Left renal cortex interstitium (tissue), 4 donors: Measurements from ENCODE around the gene SNAPC4. TPM values are rescaled to one million over a fixed set of nuclear protein-coding genes. Genes with fewer than 3 reads are reported as not detected.

Experiments
- DNase-seq, 4 donors: peaks; one replicate each; pipeline ENCODE4 v3.0.0-alpha.2; 2013; ENCODE audit warnings: low read depth in 4 of 4, low spot score in 2 of 4, missing footprints in 1 of 4
- polyA plus RNA-seq, 4 donors: library from polyadenylated mRNA; unstranded; fragments of 120-200 nt; gene quantifications; one replicate each; pipeline ENCODE4 v1.2.1, GENCODE V29; 2013; ENCODE audit not compliant: insufficient read length in 4 of 4

The SNAPC4 gene
- polyA plus RNA-seq, 4 donors: 10.8 to 15.8 (median 13.2) TPM

DNA sequence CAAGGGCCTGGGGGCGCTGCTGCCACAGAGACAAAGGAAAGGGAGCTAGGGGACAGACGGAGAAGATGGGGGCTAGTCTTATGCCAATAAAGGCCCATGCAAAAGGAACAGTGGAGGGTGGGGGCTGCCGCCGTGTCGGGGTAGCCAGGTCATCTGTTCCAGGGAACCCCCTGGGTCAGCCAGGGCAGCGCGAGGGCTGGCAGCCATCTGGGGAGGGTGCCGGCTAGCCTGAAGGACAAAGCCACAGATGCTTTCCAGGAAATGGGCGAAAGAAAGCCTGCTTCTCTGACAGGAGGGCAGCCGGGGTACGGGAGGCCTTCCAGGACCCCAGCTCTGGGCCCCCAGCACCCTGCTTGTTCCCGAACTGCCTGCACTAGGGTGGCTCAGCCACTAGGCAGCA, 24.9 kb downstream of the SNAPC4 start:
- DNase-seq: no peak

GRCh38 chr9:136374183-136374575, 25.8 kb downstream of the SNAPC4 start:
- no peak for DNase-seq

GRCh38 chr9:136373300-136374182, 26.4 kb downstream of the SNAPC4 start, which contains the start of gene CARD9:
Gene CARD9, minus strand, starts transcription at chr9:136373669. Its CDS starts 1,591 bp downstream, at chr9:136372078.
- DNase-seq: no peak

- DNase-seq: peak in 1 of 4 donors; percentile 62
These were observed 27.2 kb downstream of the SNAPC4 start for GRCh38 chr9:136372561-136373299.

DNA sequence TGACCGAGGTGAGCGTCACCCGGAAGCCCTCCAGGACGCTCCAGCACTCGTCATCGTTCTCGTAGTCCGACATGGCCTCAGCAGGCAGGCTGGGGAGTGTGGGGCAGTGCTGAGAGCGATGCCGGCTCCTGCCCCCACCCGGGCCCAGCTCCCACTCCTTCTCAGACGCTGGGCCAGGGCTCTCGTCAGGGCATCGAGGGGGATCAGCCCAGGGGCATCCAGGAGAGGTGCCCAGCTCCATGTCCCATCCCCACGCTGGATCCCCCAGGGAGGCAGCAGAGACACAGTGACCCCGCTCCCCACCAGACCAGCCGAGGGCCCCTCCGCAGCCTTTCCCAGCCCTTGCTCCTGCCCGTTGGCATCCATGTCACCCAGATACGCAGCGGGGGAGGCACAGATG, 28.0 kb downstream of the SNAPC4 start:
- no peak for DNase-seq

- DNase-seq: no peak
These were observed 28.5 kb downstream of the SNAPC4 start for GRCh38 chr9:136371533-136371880.

GRCh38 chr9:136370687-136371532, 29.1 kb downstream of the SNAPC4 start:
- no peak for DNase-seq

- no peak for DNase-seq
These were observed 29.9 kb downstream of the SNAPC4 start for GRCh38 chr9:136370037-136370436.

DNA sequence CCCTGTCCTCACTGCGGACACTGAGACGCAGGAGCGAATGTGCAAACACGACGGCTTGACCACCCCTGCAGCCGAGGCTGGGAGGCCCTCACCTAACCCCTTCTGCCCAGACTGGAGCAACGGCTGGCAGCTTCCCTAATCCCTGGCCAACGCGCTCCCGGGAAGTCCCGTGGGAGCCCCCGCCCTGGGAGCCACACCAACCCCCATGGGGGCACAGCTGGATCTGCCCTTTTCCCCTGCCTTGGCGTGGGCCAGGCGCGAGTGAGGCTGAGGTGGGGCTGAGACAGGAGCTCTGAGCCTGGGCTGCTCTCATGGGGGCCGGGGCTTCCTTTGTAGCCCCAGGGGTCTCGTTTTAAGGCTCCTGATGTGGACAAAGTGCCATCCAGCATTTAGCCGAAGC, 31.8 kb downstream of the SNAPC4 start:
- no peak for DNase-seq

DNA sequence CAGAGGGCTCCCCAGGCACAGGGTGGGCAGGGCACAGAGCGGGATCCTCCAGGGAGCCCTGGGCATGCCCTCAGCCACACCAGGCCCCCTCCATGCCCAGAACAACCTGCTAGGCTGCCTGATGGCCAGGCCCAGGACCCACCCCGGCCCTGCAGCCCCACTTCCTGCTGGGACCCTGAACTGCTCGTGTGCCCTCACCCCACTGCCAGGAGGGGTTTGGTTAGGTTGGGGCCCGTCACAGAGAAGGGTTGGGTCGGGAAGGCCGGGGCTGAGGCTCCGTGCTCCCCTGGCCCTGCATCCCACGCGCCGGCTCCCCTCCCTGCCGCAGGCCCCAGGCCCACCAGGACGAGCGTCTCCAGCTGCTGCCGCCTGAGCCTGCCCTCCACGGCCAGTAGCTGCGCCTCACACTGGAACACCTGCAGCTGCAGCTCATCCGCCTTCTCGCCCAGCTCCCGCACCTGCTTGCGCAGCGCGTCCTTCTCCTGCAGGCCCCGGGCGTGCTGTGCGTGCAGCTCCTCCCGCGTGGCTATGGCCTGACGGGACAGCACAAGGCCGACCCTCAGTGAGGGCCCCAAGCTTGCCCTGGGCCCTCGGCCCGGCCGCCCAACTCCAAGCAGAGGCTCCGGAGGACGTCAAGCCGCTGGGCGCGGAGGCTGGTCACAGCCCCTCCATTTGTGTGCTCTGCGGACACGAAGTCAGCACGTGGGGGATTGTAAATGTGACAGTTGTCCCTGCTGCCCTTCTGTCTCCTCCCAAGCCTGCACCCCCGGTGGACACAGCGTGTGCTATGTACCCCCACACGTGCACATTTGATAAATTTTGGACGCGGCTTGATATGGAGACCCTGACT, 32.4 kb downstream of the SNAPC4 start:
- no peak for DNase-seq

GRCh38 chr9:136366826-136367225, 33.1 kb downstream of the SNAPC4 start:
- DNase-seq: no peak

- no peak for DNase-seq
These were observed 34.2 kb downstream of the SNAPC4 start for GRCh38 chr9:136365775-136366222.

DNA sequence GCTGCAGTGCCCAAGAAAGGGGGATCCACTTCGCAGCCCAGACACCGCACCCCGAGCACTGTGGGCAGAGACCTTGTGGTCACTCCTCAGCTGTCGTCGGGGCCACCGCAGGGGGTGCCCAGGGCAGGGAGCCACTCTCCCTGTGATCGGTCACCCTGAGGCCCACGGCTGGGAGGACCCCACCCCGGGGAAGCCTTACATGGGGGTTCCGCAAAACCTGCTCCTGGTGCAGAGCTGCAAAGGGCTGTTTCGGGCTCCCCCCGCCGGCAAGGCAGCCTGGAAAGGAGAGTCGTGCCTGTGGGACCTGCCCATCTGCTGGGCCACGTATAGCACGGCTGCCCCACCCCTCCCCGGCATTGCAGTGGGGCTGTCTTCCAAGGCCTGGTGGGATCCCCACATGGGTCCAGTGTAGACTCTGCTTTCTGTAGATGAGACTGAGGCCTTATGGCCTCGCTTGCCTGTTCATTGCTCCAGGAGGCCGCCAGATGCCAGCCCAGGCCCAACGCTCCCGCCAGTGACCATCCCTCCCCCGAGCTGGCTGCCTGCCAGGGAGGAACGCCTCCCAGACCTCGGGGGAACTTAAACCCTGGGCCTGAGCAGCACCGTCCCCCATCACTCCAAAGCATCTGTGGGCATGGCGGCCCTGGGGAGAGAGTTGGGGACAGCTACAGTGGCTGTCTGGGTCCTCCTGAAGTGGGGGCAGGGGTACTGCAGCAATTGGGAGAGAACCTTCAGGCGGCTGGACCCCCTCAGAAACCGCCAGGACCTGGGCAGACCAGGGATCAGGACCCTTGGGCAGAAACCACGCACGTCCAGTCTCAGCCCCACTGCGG, 34.8 kb downstream of the SNAPC4 start:
- no peak for DNase-seq

GRCh38 chr9:136363949-136364748, 35.8 kb downstream of the SNAPC4 start:
- DNase-seq: no peak

- DNase-seq: peak in 3 of 4 donors; percentile 77 to 85 (median 82)
These were observed 36.6 kb downstream of the SNAPC4 start, which contains the start of gene DNLZ for GRCh38 chr9:136363106-136363948. Gene DNLZ, minus strand, starts transcription at chr9:136363744. Its CDS starts 30 bp downstream, at chr9:136363714.

- DNase-seq: no peak
These were observed 37.6 kb downstream of the SNAPC4 start for GRCh38 chr9:136362450-136362784.

- no peak for DNase-seq
These were observed 38.1 kb downstream of the SNAPC4 start for GRCh38 chr9:136361754-136362449.
